Immature natural killer cell (primary cell): ENCODE results near the gene AKR1D1. TPM values are rescaled to one million over a fixed set of nuclear protein-coding genes. Genes with fewer than 3 reads are reported as not detected.
"Not testable (repeated sequence)": the region's sequence is repeated elsewhere in the genome, so short reads cannot be mapped to it uniquely, and the experiment has no call there.

Experiments used
- DNase-seq, 3 donors: peaks; one replicate each; pipeline ENCODE4 v3.0.0; 2022; ENCODE audit warnings: mixed read lengths in 1 of 3
- H3K27ac Mint-ChIP-seq, 6 donors: one replicate each; pipeline ENCODE4 v1.8.0; 2020; ENCODE audit warnings: mixed read lengths in 6 of 6, mild to moderate bottlenecking in 5 of 6, inconsistent platforms in 4 of 6, moderate library complexity in 3 of 6
- H3K27me3 Mint-ChIP-seq, 3 donors: one replicate each; pipeline ENCODE4 v1.8.0; 2020 to 2021; ENCODE audit warnings: low read depth in 3 of 3, mild to moderate bottlenecking in 3 of 3, mixed read lengths in 3 of 3, moderate library complexity in 3 of 3, inconsistent platforms in 1 of 3
- H3K36me3 Mint-ChIP-seq, 3 donors: one replicate each; pipeline ENCODE4 v1.8.0; 2020; ENCODE audit warnings: mixed read lengths in 3 of 3, inconsistent platforms in 2 of 3, mild to moderate bottlenecking in 2 of 3
- H3K4me1 Mint-ChIP-seq, 2 donors: one replicate each; pipeline ENCODE4 v1.8.0; 2020; ENCODE audit warnings: inconsistent platforms in 2 of 2, mild to moderate bottlenecking in 2 of 2, mixed read lengths in 2 of 2, moderate library complexity in 1 of 2
- H3K4me3 Mint-ChIP-seq, 5 donors: one replicate each; pipeline ENCODE4 v1.8.0; 2020; ENCODE audit warnings: mild to moderate bottlenecking in 5 of 5, mixed read lengths in 5 of 5, inconsistent platforms in 3 of 5, moderate library complexity in 3 of 5
- H3K9me3 Mint-ChIP-seq, 6 donors: one replicate each; pipeline ENCODE4 v1.8.0; 2020; ENCODE audit warnings: mild to moderate bottlenecking in 6 of 6, mixed read lengths in 6 of 6, inconsistent platforms in 4 of 6, moderate library complexity in 3 of 6
- polyA plus RNA-seq, 3 donors: library from polyadenylated mRNA; unstranded; fragments of 300-500 nt; fragmentation: Illumina TruSeq; gene quantifications; one replicate each; pipeline ENCODE4 v1.2.3, GENCODE V29; 2021

AKR1D1 gene
- polyA plus RNA-seq, 3 donors from 2014 or later = not detected

- peaks cover 0 to 5% (median 4%) of the 10 kb centered on the region in 3 donors for H3K27me3 Mint-ChIP-seq
- H3K27ac Mint-ChIP-seq = no peak overlapping the region
Observed at GRCh38 chr7:138116892-138117291, 40.6 kb downstream of the AKR1D1 start.

GRCh38 chr7:138120140-138120827 lies 44.0 kb downstream of the AKR1D1 start:
- H3K4me3 Mint-ChIP-seq = no peak overlapping the region
- peaks cover 1 to 2% (median 2%) of the 10 kb centered on the region in 3 donors for H3K27me3 Mint-ChIP-seq
- H3K4me1 Mint-ChIP-seq = no peaks in the 10 kb centered on the region
- DNase-seq = no peak
- H3K27ac Mint-ChIP-seq = no peak overlapping the region
- no peaks in the 10 kb centered on the region for H3K36me3 Mint-ChIP-seq
- no peaks in the 10 kb centered on the region for H3K9me3 Mint-ChIP-seq

More at GRCh38 chr7:138116892-138117291, 40.6 kb downstream of the AKR1D1 start:
- no peaks in the 10 kb centered on the region for H3K9me3 Mint-ChIP-seq
- no peak overlapping the region for H3K4me3 Mint-ChIP-seq
- DNase-seq = no peak
- H3K4me1 Mint-ChIP-seq = no peaks in the 10 kb centered on the region
- no peaks in the 10 kb centered on the region for H3K36me3 Mint-ChIP-seq

GRCh38 chr7:138122162-138122561 lies 45.9 kb downstream of the AKR1D1 start:
- H3K27ac Mint-ChIP-seq = no peak overlapping the region
- peaks cover 0 to 2% (median 2%) of the 10 kb centered on the region in 3 donors for H3K27me3 Mint-ChIP-seq

GRCh38 chr7:138125119-138125518 lies 48.9 kb downstream of the AKR1D1 start:
- Mint-ChIP-seq H3K27ac (no peak overlapping the region), H3K27me3 (peaks cover 0 to 2% (median 0%) of the 10 kb centered on the region in 3 donors), H3K36me3 (no peaks in the 10 kb centered on the region), H3K4me3 (no peak overlapping the region), H3K9me3 (no peaks in the 10 kb centered on the region), H3K4me1 (no peaks in the 10 kb centered on the region)
- DNase-seq = no peak

More at GRCh38 chr7:138122162-138122561, 45.9 kb downstream of the AKR1D1 start:
- H3K36me3 Mint-ChIP-seq = no peaks in the 10 kb centered on the region
- no peak for DNase-seq
- H3K9me3 Mint-ChIP-seq = no peaks in the 10 kb centered on the region
- no peaks in the 10 kb centered on the region for H3K4me1 Mint-ChIP-seq
- H3K4me3 Mint-ChIP-seq = no peak overlapping the region

- H3K27ac Mint-ChIP-seq = no peak overlapping the region
- H3K4me3 Mint-ChIP-seq = no peak overlapping the region
Observed at GRCh38 chr7:138125598-138126111, 49.4 kb downstream of the AKR1D1 start.

GRCh38 chr7:138126928-138127327 lies 50.7 kb downstream of the AKR1D1 start:
- H3K4me1 Mint-ChIP-seq = no peaks in the 10 kb centered on the region

More at GRCh38 chr7:138125598-138126111, 49.4 kb downstream of the AKR1D1 start:
- H3K27me3 Mint-ChIP-seq = peaks cover 0 to 2% (median 0%) of the 10 kb centered on the region in 3 donors
- H3K4me1 Mint-ChIP-seq = no peaks in the 10 kb centered on the region
- DNase-seq = no peak
- no peaks in the 10 kb centered on the region for H3K36me3 Mint-ChIP-seq
- H3K9me3 Mint-ChIP-seq = no peaks in the 10 kb centered on the region

GRCh38 chr7:138127996-138128395 lies 51.7 kb downstream of the AKR1D1 start:
- H3K4me1 Mint-ChIP-seq = no peaks in the 10 kb centered on the region
- H3K9me3 Mint-ChIP-seq = no peaks in the 10 kb centered on the region
- H3K36me3 Mint-ChIP-seq = no peaks in the 10 kb centered on the region
- peaks cover 0 to 2% (median 0%) of the 10 kb centered on the region in 3 donors for H3K27me3 Mint-ChIP-seq
- no peak for DNase-seq
- no peak overlapping the region for H3K27ac Mint-ChIP-seq
- H3K4me3 Mint-ChIP-seq = no peak overlapping the region

More at GRCh38 chr7:138126928-138127327, 50.7 kb downstream of the AKR1D1 start:
- Mint-ChIP-seq H3K36me3 (no peaks in the 10 kb centered on the region), H3K27me3 (peaks cover 0 to 2% (median 0%) of the 10 kb centered on the region in 3 donors), H3K9me3 (no peaks in the 10 kb centered on the region), H3K4me3 (no peak overlapping the region), H3K27ac (no peak overlapping the region)
- DNase-seq = no peak

- H3K4me1 Mint-ChIP-seq = no peaks in the 10 kb centered on the region
- DNase-seq = no peak
- H3K9me3 Mint-ChIP-seq = no peaks in the 10 kb centered on the region
- no peak overlapping the region for H3K4me3 Mint-ChIP-seq
- no peaks in the 10 kb centered on the region for H3K36me3 Mint-ChIP-seq
- H3K27ac Mint-ChIP-seq = no peak overlapping the region
- H3K27me3 Mint-ChIP-seq = peaks cover 0 to 2% (median 0%) of the 10 kb centered on the region in 3 donors
Observed at GRCh38 chr7:138129551-138130165, 53.4 kb downstream of the AKR1D1 start.

- no peak for DNase-seq
- Mint-ChIP-seq H3K36me3 (no peaks in the 10 kb centered on the region), H3K4me1 (no peaks in the 10 kb centered on the region), H3K27ac (no peak overlapping the region), H3K4me3 (no peak overlapping the region), H3K9me3 (peaks cover 0 to 3% (median 0%) of the 10 kb centered on the region in 6 donors), H3K27me3 (peaks cover 0 to 4% (median 1%) of the 10 kb centered on the region in 3 donors)
Observed at GRCh38 chr7:138137423-138138171, 61.3 kb downstream of the AKR1D1 start.

GRCh38 chr7:138138244-138138643 lies 62.0 kb downstream of the AKR1D1 start:
- no peak for DNase-seq
- Mint-ChIP-seq H3K4me1 (no peaks in the 10 kb centered on the region), H3K9me3 (peaks cover 0 to 3% (median 0%) of the 10 kb centered on the region in 6 donors), H3K27ac (no peak overlapping the region), H3K36me3 (no peaks in the 10 kb centered on the region), H3K27me3 (peaks cover 0 to 4% (median 1%) of the 10 kb centered on the region in 3 donors), H3K4me3 (no peak overlapping the region)

- H3K27me3 Mint-ChIP-seq = peaks cover 1 to 4% (median 4%) of the 10 kb centered on the region in 3 donors
- no peaks in the 10 kb centered on the region for H3K36me3 Mint-ChIP-seq
- no peaks in the 10 kb centered on the region for H3K9me3 Mint-ChIP-seq
- H3K4me3 Mint-ChIP-seq = no peak overlapping the region
- H3K4me1 Mint-ChIP-seq = no peaks in the 10 kb centered on the region
- DNase-seq = no peak
- H3K27ac Mint-ChIP-seq = no peak overlapping the region
Observed at GRCh38 chr7:138142583-138143201, 66.4 kb downstream of the AKR1D1 start.

GRCh38 chr7:138144958-138145357 lies 68.7 kb downstream of the AKR1D1 start:
- no peaks in the 10 kb centered on the region for H3K9me3 Mint-ChIP-seq
- H3K36me3 Mint-ChIP-seq = no peaks in the 10 kb centered on the region
- H3K27me3 Mint-ChIP-seq = peaks cover 0 to 4% (median 4%) of the 10 kb centered on the region in 3 donors
- no peaks in the 10 kb centered on the region for H3K4me1 Mint-ChIP-seq
- H3K4me3 Mint-ChIP-seq = no peak overlapping the region
- no peak for DNase-seq
- H3K27ac Mint-ChIP-seq = no peak overlapping the region

- H3K27me3 Mint-ChIP-seq, H3K36me3 Mint-ChIP-seq, H3K9me3 Mint-ChIP-seq, DNase-seq, H3K4me3 Mint-ChIP-seq, H3K4me1 Mint-ChIP-seq, H3K27ac Mint-ChIP-seq: not testable (repeated sequence)
Observed at GRCh38 chr7:138146221-138146620, 70.0 kb downstream of the AKR1D1 start.
